GM18867 (cell line): ENCODE data around the gene PRDM13.
"Not testable (repeated sequence)": the region's sequence is repeated elsewhere in the genome, so short reads cannot be mapped to it uniquely, and the experiment has no call there.

Experiments used
- ATAC-seq: cut with Tn5 transposase; IDR thresholded peaks from one replicate; pipeline ENCODE4 v1.9.1; 2021; ENCODE audit warnings: mild to moderate bottlenecking, moderate library complexity; ENCODE audit not compliant: unreplicated experiment

The PRDM13 gene

GRCh38 chr6:99606656-99607415, at the start of gene PRDM13:
Gene PRDM13, plus strand, starts transcription at chr6:99606833. Its CDS starts 202 bp downstream, at chr6:99607035.
- no peak for ATAC-seq

DNA sequence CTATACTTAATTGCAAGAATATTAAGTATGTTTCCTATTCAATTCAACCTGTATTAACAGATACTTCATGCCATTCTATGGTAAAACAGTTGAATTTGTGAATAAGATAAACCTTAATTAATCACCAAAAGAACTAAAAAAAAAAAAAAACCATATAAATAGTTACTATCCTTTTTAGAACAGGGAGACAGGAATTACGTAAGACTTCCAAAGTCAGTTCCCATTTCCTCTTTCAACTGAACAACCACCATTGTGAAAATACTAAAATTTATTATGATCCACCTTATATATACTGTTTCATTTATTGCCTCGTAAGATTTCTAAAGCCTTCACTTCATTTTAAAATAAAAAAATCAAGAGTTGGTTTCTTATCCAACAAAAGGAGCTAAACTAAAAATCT, 47.6 kb upstream of the PRDM13 start:
- ATAC-seq: no peak

DNA sequence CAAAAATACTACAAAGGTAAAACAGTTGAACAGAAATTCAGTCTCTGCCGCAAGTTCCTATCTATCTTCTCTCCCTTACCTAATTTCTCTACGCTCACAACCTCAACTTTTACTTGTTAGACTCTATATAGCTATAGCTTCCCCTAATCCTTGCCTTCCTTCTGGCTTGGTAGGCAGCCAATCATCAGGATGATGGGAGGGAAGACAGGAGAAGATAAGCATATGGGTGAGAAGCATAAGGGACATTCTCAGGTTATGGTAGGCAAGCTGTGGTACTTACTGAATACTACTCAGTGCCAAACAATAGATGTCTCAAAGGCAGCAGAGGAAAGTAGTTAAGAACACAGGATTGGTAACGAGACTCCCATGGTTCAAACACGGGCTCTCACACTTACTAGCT, 46.0 kb upstream of the PRDM13 start:
- no peak for ATAC-seq

DNA sequence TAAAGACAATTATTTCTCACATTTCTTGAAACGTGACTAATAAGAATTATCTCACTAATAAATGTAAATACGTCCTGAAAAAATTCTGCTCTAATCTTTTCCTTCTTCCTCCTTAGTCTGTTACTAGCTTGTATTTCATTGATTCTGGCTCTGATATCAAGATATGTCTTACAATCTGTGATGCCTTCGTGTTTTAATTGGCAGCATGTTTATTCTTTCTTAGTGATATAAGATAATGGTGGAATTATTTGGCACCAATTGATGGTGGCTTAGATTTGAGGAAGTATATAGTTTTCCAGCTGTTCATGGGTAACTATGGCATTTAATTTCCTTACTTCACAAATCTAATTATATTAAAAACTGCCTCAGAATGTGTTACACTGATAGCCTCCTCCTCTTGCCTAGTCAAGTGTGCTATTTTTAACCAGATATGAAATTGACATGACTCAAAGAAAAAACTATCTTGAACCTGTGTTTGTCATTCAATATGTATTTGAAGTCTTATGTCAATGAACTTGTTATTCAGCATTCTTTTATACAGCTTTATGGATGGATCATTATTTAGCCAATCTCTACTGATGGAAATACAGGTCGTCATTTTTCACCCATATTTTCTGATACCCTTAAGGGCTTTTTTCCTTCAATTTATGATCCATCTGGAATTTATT, 43.4 kb upstream of the PRDM13 start:
- no peak for ATAC-seq

GRCh38 chr6:99568103-99568933, 38.3 kb upstream of the PRDM13 start, which contains the start of gene CCNC:
Gene CCNC, minus strand, starts transcription at chr6:99568660. Its CDS starts 133 bp downstream, at chr6:99568527.
- ATAC-seq: peak; percentile 97

DNA sequence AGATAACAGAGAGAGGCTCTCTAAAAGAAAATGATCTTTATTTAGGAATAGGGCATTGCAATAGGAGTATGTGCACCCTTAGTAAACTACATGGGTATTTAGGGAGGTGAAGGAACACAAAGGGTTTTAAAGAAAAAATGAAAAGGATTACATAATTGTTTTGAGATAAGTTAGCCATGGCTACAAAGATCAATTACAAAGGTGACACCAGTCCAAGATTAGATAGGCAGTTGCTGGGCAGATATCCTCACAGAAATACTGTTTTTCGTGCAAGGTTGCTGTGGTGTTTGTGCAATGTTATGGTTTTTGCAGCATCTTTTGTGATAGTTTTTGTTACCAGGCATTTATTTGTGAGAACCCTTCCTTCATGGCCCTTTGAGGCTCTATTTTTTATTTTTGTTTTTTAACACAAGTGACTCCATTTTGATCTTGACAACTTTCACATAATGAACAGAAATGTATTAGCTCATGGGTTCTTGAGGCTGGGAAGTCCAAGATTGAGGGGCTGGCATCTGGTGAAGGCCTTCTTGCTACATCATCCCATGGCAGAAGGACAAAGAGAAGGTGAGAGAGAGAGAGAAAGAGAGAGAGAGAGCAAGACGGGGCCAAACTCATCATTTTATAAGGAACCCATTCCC, 32.5 kb upstream of the PRDM13 start:
- ATAC-seq: no peak

DNA sequence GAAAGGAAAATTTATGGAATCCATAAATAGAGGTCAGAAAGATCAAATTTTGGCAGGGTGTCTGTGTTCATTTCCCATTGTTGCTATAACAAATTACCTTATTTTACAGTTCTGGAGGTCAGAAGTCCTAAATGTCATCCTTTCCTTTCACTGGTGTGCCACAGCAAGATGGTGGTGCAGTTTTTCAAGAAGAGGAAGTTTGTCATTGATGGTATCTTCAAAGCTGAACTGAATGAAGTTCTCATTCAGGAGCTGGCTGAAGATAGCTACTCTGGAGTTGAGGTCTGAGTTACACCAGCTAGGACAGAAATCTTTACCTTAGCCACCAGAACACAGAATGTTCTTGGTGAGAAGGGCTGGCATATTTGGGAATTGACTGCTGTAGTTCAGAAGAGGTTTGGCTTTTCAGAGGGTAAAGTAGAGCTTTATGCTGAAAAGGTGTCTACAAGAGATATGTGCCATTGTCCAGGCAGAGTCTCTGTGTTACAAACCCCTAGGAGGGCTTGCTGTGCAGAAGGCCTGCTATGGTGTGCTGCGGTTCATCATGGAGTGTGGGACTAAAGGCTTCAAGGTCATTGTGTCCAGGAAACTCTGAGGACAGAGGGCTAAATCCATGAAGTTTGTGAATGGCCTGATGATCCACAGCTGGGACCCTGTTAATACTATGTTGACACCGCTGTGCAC, 30.9 kb upstream of the PRDM13 start:
- ATAC-seq: no peak

GRCh38 chr6:99579781-99580180, 26.9 kb upstream of the PRDM13 start:
- ATAC-seq: no peak

GRCh38 chr6:99587792-99588191, 18.8 kb upstream of the PRDM13 start:
- ATAC-seq: no peak

DNA sequence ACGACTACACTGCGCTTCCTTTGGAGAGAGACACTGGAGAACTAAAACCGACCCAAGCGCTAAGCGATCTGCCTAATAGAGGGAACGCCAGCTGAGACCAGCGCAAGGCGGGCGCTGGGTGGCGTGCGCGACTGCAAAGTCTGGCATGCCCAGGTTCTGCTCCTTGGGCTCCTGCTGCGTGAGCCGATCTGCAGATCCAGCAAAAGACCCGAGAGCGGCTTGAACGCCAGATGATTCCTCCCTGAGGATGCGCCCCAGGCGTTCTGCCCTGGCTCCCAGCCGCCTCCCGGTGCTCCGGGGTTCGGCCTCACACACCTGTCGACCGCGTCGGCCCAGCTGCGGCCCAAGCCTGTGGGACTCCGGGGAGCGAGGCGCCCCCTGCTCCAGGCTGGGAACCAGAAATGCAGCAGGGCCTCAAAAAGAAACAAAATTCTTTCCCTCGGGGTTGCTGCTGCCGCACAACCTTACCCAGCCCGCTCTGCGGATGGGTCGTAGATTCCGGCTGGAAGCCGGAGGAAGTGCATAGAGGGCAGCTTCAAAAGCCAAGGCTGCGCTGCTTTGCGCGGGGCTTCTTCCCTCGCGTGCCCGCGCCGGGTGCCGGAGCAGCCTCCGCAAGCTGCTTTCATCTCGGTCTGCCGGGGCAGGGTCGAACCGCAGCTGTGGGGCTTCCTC, 17.9 kb upstream of the PRDM13 start:
- ATAC-seq: peak; percentile 97

- peak; percentile 33 for ATAC-seq
Measured at GRCh38 chr6:99589290-99589672, 17.4 kb upstream of the PRDM13 start.

DNA sequence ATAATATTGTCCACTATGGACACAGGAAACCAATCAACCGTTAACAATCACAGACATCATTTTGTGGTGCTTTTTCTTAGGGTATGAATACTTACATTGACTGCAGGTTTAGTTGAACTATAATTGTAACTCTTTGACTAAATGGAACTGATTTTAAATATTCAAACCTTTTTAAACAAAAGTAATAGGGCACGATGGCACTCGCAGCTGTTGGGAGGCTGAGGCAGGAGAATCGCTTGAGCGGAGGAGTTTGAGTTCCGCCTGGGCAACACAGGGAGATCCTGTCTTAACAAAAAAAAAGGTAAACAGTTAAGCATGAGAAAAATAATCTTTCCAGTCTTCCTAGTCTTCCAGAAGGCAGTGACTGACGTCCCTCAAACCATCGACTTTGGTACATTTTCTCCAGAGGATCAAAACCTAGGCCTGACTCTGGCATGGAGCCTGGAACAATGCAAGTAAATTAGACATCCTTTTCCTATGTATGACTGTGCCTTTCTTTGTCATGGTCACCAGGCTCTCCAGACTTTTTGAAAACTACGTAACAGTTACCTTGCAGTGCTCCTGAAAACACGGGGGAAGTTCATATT, 16.6 kb upstream of the PRDM13 start:
- no peak for ATAC-seq

- ATAC-seq: no peak
Measured at GRCh38 chr6:99590728-99591672, 15.6 kb upstream of the PRDM13 start.

DNA sequence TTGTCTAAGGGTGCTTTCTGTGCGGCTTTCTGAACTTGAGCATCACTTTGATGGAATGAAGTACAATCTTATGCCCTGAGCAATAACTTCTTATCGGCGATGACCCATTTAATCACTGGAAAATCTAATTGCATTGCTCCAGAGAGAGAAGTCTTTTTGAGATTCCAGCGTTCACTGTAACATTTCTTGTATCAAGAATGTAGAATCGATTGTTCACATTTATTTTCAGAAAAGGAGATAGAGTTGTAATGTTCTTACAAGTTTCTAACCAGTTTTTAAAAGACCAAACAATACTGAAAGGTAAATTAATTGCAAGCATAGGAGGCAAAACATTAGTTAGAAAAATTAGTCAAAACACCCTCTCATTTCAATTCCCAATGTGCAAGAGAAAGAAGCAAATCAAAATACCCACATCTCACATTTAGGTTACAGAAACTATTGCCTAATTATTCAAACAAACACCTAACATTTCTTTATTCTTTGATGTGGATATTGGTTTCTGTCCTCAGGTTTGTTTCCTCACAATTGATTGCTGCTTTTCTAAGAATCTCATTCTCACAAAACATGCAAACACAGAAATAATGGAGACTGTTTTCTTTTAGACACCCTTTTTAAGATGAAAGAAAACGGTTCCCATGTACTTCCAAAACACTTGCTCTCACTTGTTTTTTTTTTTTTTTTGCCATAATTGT, 14.8 kb upstream of the PRDM13 start:
- no peak for ATAC-seq

DNA sequence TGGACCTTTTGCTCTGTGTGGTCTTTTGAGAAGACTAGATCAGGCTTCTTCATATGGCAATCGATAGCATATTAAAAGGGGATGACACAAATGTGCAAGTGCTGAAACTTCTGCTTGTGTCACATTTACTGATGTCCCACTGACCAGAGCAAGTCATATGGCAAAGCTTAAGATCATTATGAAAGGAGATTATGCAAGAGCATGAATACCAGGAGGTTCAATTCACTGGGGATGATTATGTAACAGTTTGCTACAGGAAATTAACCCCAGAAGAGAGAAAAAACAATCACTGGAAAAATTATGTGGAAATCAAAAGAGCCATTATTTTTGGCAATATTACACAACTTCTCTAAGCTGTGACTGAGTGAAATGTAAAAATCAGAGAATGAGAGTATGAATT, 13.7 kb upstream of the PRDM13 start:
- ATAC-seq: no peak

GRCh38 chr6:99594696-99595095, 11.9 kb upstream of the PRDM13 start:
- ATAC-seq: not testable (repeated sequence)

DNA sequence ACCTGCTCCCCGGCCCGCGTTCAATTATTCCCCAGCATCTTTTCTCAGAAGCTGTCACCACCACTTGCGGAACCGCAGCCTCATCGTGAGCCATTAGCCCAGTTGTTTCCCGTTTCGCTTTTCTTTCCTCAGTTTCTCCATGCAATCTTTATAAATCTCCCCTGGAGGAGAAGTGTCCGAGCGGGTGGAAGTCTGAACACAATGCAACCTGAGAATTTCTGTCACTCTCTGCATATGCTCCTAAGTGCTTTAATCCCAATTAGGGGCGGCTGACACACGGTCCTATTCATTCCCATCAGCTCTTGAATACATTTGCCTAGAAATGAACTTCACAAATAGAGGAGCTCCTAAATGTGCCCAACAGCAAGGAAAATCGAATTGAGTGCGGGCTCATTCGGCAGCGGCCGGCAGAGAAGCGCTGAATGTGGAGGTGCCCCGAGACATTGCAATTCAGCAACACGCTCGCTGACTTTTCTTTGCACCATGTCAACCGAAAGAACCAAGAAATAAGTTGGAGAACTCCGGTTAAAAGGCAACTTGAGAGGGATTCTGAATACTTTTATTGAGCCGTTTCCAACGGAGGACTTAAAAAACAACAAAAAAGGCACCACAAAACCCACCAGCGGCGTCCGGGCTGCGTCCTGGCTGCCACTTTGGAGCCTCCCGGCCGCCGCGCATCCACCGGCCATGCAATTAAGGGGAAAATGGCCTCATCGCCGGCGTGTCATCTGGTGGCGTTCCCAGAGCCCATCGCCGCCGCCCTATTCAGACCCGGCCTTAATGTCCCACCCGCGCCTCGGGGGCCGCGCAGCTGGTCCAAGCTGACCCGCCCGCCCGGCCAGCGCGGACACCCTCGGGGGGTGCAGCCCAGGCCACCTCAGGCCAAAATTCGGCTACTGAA, 3.9 kb upstream of the PRDM13 start:
- no peak for ATAC-seq
